DMS 273 (cell line): ENCODE results near the gene ACTG2.
A peak's percentile ranks its signal among the peaks of the same experiment; 100 is the strongest.
"Not testable (repeated sequence)": the region's sequence is repeated elsewhere in the genome, so short reads cannot be mapped to it uniquely, and the experiment has no call there.

Experiments
- DNase-seq: peaks from one replicate; lab custom pipeline; 2025; ENCODE audit not compliant: unreplicated experiment; lab: John Stamatoyannopoulos, UW

The ACTG2 gene

DNA sequence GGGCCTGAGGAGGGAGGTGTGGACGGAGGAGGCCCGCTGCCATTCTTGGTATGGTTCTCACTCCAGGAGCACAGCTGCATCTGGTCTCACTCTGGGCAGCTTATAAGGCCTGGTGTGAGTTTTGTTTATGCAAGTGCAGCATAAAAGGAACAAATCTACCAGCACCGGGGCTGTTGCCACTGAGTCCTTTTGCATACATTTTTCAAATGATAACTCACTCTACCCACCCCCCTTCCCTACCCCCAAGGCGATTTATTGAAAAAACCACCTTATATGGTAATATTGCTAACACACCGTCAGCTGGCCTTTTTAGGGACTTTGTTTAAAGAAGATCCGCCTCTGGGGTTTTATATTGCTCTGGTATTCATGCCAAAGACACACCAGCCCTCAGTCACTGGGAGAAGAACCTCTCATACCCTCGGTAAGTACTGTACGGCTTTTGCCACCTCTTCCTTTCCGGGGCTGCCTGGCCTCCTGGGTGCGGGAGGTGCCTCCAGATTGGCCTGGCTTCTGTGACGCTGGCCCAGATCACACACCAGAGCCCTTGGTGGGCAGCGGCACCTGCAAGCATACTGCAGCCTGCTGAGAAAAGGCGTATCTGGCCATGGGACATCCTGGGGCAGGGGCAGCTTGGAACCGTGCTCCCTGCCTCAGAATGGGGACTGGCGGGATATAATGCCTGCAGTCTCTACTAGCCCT, at the start of gene ACTG2:
ACTG2 (plus strand) TSS at position 378 of the 699 bp plus-strand sequence. CDS start 8,304 bp downstream, outside the sequence.
- DNase-seq: no peak

- DNase-seq: no peak
Measured at GRCh38 chr2:73844087-73844486, 48.7 kb upstream of the ACTG2 start.

- peak; percentile 55 for DNase-seq
Measured at GRCh38 chr2:73850009-73850408, 42.8 kb upstream of the ACTG2 start.

DNA sequence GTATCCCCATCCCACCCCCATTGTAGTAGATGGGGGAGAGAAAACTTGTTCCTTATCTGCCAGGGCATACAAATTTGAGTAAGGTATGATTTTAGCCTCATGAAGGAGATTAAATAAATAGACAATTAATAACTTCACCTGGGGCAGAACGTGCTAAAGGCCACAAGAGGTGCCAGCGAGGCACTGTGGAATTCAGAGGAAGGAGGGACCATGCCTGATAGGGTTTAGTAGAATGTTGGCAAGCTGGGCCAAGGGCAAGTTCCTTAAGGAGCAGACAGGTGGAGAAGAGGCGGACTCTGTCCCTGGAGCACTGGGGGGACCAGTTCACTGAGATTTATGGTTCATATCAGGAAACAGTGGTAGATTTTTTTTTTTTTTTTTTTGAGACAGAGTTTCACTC, 41.5 kb upstream of the ACTG2 start:
- DNase-seq: peak; percentile 65

DNA sequence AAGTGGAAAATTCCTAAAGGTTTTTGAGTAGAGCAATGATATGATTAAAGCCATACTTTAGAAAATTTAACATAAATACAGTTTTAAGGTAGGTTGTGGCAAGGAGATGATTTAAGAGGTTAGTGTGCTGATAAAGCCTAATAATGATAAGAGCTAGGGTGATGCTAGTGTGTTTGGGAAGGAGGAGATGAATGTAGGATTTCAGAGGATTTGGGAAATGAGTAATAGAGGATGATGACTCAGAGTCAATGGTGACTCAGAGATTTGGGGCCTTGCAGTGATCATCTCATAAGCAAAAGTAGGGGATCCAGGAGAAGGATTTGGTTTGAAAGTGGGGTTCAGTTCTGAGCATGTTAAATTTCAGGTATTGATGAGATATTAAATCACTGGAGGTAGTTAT, 40.8 kb upstream of the ACTG2 start:
- DNase-seq: no peak

GRCh38 chr2:73855526-73855925, 37.3 kb upstream of the ACTG2 start:
- DNase-seq: no peak

DNA sequence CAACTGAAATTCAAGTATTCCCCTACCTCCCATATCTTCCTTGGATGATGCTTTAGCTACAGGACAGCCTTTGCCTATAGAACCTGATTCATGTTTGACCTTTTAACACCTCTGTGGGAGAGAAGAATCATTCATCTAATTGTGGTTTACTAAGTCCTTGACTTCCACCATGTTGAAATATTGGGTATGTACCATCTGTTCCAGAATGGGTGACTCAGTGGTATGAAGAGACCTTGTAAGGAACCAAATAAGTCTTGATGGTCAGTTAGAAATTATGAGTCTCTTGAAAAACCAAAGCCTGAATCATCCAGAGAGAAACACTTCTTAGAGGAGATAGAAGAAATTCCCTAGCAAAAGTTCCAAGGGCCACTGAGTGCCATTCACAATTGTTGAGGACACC, 36.6 kb upstream of the ACTG2 start:
- no peak for DNase-seq

- DNase-seq: no peak
Measured at GRCh38 chr2:73859721-73860586, 32.9 kb upstream of the ACTG2 start.

DNA sequence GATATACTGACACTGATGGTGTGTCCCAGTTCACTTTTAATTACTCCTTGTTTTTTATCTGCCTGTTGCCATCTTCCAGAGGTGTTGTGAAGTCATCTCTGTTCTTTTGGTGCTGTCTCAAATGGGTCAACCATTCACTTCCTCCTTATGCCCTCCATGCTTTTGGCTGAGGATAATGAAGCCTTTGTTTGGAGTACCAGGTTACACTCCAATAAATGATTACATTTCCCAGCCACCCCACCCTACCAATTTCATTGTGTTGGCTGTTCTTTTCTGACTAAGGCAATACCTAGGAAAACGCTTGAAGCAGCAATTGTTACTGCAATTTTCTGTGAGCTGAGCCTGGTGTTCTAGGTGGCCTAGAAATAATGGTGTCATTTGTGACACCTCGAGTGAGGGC, 29.8 kb upstream of the ACTG2 start:
- DNase-seq: no peak

GRCh38 chr2:73868204-73868978, 24.4 kb upstream of the ACTG2 start:
- DNase-seq: no peak

DNA sequence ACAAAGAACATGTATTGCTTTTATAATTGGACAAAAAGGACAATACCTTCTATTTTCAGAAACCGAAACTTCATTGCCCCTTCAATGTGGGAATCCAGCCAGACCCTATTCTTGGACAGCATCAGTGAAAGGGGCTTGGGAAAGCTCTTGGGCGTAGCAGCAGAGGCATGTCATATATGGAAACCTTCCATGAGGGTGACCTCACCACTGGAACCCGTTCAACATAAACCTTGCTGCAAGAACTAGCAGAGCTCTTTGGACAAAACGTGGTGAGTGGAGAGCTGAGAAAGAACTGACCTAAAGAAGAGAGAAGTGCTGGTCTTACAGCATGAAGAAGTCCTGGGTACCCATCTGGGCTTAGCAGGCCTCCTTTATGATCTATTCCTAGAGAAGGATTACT, 22.7 kb upstream of the ACTG2 start:
- DNase-seq: peak; percentile 44

DNA sequence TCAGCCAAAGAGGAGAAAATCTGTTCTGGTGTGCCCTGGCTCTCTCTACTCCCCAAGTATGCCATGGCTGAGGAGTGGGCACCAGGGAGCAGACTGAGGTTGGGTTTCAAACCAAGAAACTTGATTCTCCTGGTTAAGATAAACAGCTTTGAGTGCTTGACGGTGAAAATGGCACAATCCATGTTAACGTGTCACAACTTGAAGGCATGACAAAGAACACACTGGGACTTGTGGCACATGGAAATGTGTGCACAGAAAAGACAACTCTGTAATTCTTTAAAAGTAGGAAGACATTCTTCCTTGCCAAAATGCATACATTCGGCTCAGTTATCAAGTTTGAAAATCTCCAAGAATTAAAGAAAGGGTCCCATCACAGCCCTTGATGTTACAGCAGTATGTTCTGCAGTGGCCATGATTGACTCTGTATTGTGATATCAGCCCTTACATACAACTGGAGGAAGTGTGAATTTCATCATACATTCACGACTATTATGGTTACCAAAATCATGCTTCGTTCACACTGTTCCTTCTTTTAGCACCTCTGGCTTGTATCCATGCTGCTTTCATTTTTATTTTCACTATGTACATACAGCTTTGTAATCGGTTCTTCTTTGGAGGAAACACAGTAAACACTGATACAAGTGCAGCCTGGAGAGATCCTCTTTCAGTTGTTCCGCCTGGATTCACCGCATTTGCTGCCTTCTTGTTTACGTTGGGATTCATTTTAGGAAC, 15.6 kb upstream of the ACTG2 start:
- DNase-seq: no peak

DNA sequence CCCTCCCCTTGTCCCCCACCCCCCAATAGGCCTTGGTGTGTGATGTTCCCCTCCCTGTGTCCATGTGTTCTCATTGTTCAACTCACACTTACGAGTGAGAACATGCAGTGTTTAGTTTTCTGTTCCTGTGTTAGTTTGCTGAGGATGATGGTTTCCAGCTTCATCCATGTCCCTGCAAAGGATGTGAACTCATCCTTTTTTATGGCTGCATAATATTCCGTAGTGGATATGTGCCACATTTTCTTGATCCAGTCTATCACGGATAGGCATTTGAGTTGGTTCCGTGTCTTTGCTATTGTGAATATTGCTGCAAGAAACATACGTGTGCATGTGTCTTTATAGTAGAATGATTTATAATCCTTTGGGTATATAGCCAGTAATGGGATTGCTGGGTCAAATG, 14.8 kb upstream of the ACTG2 start:
- not testable (repeated sequence) for DNase-seq

DNA sequence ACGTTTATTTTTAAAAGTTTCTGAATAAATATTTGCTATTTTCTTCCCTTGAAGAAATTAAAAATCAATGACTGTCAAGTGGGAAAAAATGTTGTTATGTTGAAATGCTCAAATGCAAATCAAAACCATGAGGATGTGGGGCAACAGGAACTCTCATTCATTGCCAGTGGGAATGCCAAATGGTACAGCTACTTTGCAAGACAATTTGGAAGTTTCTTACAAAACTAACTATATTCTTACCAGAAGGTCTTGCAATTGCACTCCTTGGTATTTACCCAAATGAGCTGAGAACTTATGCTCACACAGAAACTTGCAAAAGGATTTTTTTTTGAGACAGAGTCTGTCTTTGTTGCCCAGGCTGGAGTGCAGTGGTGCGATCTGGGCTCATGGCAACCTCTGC, 7.4 kb upstream of the ACTG2 start:
- no peak for DNase-seq

- no peak for DNase-seq
Measured at GRCh38 chr2:73886357-73886756, 6.5 kb upstream of the ACTG2 start.

DNA sequence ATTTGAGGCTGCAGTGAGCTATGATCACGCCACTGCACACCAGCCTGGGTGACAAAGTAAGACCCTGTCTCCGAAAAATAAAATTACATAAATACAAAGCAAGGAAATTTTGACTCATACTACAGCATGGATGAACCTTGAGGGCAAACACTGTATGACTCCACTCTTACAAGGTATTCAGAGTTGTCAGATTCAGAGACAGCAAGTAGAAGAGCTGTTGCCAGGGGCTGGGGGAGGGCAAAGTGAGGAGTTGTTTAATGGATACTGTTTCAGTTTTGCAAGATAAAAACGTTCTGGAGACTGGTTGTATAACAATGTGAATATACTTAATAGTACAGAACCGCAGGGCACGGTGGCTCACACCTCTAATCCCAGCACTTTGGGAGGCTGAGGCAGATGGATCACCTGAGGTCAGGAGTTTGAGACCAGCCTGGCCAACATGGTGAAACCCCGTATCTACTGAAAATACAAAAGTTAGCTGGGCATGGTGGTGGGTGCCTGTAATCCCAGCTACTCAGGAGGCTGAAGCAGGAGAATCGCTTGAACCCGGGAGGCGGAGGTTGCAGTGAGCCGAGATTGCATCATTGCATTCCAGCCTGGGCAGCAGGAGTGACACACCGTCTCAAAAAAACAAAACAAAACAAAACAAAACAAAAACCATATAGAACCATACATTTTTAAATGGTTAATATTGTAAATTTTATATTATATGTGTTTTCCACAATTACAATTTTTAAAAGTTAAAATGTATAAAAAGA, 5.0 kb upstream of the ACTG2 start:
- DNase-seq: not testable (repeated sequence)

DNA sequence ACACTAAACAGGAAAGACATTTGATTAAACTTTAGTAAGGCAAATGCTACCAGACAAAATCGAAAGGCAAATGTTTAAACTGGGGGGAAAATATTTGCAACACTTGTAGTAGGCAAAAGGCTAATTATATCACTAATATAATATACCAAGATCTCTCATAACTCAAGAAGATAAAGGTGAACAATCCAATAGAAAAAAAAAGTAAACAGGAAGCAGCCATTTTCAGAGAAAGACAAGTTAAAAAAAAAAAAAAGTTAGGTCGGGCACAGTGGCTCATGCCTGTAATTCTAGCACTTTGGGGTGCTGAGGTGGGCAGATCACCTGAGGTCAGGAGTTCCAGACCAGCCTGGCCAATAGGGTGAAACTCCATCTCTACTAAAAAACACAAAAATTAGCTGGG, 4.4 kb upstream of the ACTG2 start:
- DNase-seq: no peak

DNA sequence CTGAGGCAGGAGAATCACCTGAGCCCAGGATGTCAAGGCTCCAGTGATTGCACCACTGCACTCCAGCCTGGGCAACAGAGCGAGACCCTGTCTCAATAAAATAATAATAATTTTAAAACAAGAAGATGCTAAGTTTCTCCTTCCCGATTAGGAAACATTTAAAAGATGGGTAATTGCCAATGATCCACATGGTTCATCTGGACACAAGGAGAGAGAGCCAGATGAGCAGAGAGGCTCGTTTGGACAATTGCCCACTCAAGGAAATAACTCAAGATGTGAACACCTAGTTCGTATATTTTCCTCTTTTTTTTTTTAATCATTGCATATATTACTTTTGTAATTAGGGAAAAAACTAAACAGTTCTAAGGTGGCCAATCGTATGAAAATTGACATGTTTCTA, 3.6 kb upstream of the ACTG2 start:
- DNase-seq: peak; percentile 14

DNA sequence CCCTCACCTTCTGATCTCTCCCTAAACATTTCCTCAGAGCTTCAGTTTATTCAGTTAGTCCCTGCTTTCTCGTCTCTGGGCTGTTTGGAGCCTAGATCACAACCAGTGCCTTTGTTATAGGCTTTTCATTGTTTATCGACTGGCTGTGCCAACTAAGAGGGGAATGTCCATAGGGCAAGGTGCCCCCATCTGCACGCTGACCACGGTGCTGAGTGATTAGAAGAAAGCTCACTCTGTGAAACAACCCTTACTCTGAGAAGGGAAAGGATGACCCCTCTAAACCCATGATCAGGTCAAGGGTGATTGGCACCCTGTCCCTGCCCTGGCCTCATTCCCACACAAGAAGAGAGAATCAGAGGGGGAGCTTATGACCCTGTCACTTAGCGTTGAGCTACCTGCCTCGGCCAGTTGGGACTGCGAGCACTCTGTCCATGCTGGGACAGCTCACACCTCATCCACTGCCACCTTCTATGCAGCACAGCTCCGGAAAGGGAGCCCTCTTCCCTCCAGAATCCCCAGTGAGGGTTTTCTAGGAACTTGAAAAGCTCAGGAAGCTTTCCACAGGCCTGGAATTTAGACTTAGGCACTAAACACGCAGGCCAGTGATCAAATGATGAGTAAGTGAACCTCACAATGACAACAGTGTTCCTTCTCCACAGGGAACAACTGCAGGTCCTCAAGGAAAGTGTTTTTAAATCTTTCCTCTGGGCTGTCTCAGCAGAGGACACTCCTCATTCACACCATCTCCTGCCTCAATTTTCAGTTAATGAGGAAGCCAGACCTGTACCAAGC, 2.3 kb upstream of the ACTG2 start:
- no peak for DNase-seq
